GM21381 (cell line): ENCODE data around the gene TXNRD2.

Experiments
- ATAC-seq: cut with Tn5 transposase; IDR thresholded peaks from one replicate; pipeline ENCODE4 v1.9.1; 2021; ENCODE audit warnings: mild to moderate bottlenecking, moderate library complexity; ENCODE audit not compliant: unreplicated experiment

The TXNRD2 gene

GRCh38 chr22:19868773-19869471 lies 72.7 kb downstream of the TXNRD2 start:
- ATAC-seq, result no peak

GRCh38 chr22:19868333-19868732 lies 73.3 kb downstream of the TXNRD2 start:
- no peak for ATAC-seq

- no peak for ATAC-seq
Measured at GRCh38 chr22:19867617-19868016, 74.0 kb downstream of the TXNRD2 start.

- no peak for ATAC-seq
Measured at GRCh38 chr22:19866665-19867009, 75.0 kb downstream of the TXNRD2 start.

- ATAC-seq, result no peak
Measured at GRCh38 chr22:19865141-19865829, 76.3 kb downstream of the TXNRD2 start.

- ATAC-seq, result no peak
Measured at GRCh38 chr22:19864538-19865106, 77.0 kb downstream of the TXNRD2 start.

- ATAC-seq, result no peak
Measured at GRCh38 chr22:19863571-19863970, 78.0 kb downstream of the TXNRD2 start.

GRCh38 chr22:19862619-19863246 lies 78.9 kb downstream of the TXNRD2 start:
- ATAC-seq, result no peak

GRCh38 chr22:19859861-19860510 lies 81.6 kb downstream of the TXNRD2 start:
- ATAC-seq, result no peak

GRCh38 chr22:19857382-19857781 lies 84.2 kb downstream of the TXNRD2 start:
- ATAC-seq, result no peak

GRCh38 chr22:19855504-19856409 lies 85.9 kb downstream of the TXNRD2 start:
- ATAC-seq, result peak; percentile 19

GRCh38 chr22:19854778-19855503 lies 86.7 kb downstream of the TXNRD2 start, which contains the start of the genes GNB1L and RTL10:
Gene GNB1L, minus strand, starts transcription at chr22:19854874. Its CDS starts 33,519 bp downstream, at chr22:19821355.
Gene RTL10, minus strand, starts transcription at chr22:19854874. Its CDS starts 2,613 bp downstream, at chr22:19852261.
- ATAC-seq, result peak; percentile 80

GRCh38 chr22:19853879-19854777 lies 87.5 kb downstream of the TXNRD2 start:
- ATAC-seq, result peak; percentile 10

GRCh38 chr22:19853058-19853878 lies 88.3 kb downstream of the TXNRD2 start:
- no peak for ATAC-seq

GRCh38 chr22:19852177-19852781 lies 89.3 kb downstream of the TXNRD2 start:
- ATAC-seq, result no peak

GRCh38 chr22:19851291-19852176 lies 90.1 kb downstream of the TXNRD2 start:
- no peak for ATAC-seq
